ENCODE results near the gene PAEP.

Gene PAEP

DNA sequence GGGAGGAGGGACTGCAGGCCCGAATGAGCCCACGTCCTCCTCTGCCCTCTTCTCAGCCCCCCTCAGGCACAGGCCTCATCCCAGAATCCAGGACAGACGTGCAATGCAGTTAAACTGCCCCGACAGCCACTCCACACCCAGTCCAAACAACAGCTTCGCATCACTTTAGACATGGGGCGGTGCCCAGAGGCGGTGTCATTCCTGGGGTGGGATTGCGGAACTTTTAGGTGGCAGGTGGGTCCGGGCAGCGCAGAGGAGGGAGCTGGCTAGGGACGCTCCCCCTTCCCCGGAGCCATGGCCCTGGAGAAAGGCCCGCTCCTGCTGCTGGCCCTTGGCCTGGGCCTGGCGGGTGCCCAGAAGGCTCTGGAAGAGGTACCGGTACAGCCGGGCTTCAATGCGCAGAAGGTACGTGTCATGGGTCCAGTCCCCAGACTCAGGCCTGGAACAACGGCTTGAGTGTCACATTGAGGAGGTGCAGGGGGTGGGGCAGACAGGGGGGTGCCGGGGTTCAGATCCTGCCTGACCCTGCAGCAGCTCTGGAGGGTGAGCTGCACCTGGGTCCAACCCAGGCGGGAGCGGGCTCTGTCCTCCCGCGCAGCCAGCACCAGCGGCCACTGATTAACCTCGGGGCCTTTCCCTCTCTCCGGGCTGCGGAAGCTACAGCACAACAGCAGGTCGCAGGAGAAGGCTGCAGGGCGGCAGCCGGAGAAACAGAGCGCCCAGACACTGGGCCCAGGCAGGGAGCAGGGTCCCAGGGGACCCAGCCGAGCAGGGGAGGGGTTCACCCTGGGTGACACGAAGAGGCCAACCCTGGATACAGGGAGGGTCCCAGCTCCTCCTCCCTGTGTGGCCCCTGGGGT, 52.6 kb downstream of the PAEP start:
- CTCF ChIA-PET: no interaction called here
- peak; percentile 4 for DNase-seq (ENCODE audit: extremely low spot score)
- TF ChIP-seq L3MBTL2 (conservative IDR thresholded peaks at IDR 0.05) (no peak), NFRKB (IDR thresholded peaks at IDR 0.05) (no peak), CTBP1 (IDR thresholded peaks at IDR 0.05; ENCODE audit: borderline replicate concordance) (no peak), SUZ12 (IDR thresholded peaks at IDR 0.05) (no peak), HDGF (IDR thresholded peaks at IDR 0.05; ENCODE audit: borderline replicate concordance) (no peak), LEF1 (IDR thresholded peaks at IDR 0.05; ENCODE audit: borderline replicate concordance) (no peak), ARNT (IDR thresholded peaks at IDR 0.05) (no peak), SP1 (IDR thresholded peaks at IDR 0.05) (no peak), ZNF384 (IDR thresholded peaks at IDR 0.05) (no peak)
- TF ChIP-seq, protein P1, sequence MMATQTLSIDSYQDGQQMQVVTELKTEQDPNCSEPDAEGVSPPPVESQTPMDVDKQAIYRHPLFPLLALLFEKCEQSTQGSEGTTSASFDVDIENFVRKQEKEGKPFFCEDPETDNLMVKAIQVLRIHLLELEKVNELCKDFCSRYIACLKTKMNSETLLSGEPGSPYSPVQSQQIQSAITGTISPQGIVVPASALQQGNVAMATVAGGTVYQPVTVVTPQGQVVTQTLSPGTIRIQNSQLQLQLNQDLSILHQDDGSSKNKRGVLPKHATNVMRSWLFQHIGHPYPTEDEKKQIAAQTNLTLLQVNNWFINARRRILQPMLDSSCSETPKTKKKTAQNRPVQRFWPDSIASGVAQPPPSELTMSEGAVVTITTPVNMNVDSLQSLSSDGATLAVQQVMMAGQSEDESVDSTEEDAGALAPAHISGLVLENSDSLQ (IDR thresholded peaks at IDR 0.05): no peak
- POLR2A ChIA-PET: no interaction called here

DNA sequence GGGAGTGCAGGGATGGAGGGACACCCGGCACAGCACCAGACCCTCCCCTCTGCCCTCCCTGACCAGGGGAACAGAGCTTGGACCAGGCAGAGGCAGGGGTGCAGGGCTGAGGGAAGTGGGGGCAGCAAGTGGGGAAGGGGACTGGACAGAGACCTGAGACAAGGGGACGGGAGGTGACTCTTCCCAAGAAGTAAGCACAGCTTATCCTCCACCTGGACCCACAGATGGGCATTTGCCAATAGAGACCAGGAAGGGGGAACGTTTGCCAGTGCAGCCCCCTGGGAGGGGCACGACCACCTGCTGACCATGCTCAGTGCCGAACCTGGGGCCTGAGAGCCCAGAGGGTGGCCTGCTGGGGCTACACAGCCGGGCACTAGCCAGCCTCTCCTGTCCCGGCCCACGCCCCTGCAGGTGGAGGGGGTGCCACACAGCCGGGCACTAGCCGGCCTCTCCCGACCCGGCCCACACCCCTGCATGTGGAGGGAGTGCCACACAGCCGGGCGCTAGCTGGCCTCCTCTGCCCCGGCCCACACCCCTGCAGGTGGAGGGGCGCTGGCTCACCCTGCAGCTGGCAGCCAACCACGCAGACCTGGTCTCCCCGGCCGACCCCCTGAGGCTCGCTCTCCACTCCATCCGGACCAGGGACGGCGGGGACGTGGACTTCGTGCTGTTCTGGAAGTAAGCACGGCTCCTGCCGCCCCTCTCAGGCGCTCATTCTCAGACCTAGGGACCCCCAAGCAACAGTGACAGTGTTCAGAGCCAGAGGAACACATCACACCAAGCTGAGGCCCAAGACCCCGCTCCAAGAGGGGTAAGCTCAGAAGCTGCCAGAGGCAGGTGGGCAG, 53.5 kb downstream of the PAEP start:
- ChIA-PET POLR2A (no interaction called here), CTCF (no interaction called here)
- TF ChIP-seq BHLHE40 (IDR thresholded peaks at IDR 0.05; ENCODE audit: borderline replicate concordance) (no peak), ELF4 (IDR thresholded peaks at IDR 0.05) (no peak), FOXA1 (IDR thresholded peaks at IDR 0.05) (no peak), L3MBTL2 (conservative IDR thresholded peaks at IDR 0.05) (no peak), SUZ12 (IDR thresholded peaks at IDR 0.05) (no peak), LEF1 (IDR thresholded peaks at IDR 0.05; ENCODE audit: borderline replicate concordance) (no peak), ARNT (IDR thresholded peaks at IDR 0.05) (no peak), CTBP1 (IDR thresholded peaks at IDR 0.05; ENCODE audit: borderline replicate concordance) (no peak)
- DNase-seq (ENCODE audit: extremely low spot score): peak; percentile 5

DNA sequence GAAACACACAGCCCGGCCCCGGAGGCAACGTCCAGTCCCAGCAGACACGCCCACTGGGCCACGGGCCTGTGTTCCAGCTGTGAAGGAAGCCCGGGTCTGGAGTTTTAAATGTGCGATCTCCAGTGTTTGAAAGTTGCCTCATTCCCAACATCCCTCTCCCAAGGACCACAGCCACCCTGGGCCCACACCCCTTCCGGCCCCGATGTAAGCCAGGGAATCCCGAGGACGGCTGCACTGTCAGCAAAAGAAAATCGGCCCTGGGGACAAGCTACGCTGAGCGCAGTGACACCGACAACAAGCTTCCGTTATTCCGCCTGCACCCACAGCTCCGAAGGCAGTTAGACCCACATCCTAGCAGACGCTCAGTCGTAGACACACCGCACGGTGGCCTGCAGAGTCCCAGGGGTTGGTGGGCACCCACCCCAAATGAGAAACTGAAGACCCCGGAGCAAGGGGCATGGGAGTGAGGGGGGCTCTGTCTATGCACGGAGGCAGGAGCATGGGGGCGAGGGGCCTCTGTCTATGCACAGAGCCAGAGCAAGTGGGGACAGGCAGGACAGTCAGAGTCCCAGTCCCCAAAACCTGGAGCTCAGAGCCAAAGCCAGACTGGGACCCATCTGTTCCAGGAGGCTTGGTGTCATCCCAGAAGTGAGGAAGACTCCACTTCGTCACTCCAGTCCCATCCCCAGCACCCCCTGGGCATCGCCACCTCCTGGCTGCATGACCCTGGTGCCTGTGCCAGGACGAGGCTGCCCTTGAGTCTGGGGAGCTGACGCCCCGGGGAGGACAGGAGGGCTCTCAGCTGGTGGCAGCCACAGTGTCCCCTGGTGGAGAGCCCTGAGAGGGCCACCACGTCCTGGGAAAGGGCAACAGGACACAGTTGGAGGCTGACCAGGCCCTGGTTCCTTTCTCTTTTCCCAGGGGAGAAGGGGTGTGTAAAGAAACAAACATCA, 54.4 kb downstream of the PAEP start:
- peak; percentile 8 for DNase-seq (ENCODE audit: extremely low spot score)
- POLR2A ChIA-PET: no interaction called here
- TF ChIP-seq TARDBP (IDR thresholded peaks at IDR 0.05): no peak
- no peak for TF ChIP-seq ZNF384 (IDR thresholded peaks at IDR 0.05)
- TF ChIP-seq FOXM1 (IDR thresholded peaks at IDR 0.05; ENCODE audit: borderline replicate concordance): no peak
- TF ChIP-seq, protein P1 (IDR thresholded peaks at IDR 0.05): no peak
- TF ChIP-seq L3MBTL2 (conservative IDR thresholded peaks at IDR 0.05): no peak
- TF ChIP-seq ARNT (IDR thresholded peaks at IDR 0.05): no peak
- TF ChIP-seq LEF1 (IDR thresholded peaks at IDR 0.05; ENCODE audit: borderline replicate concordance): no peak
- TF ChIP-seq CTBP1 (IDR thresholded peaks at IDR 0.05; ENCODE audit: borderline replicate concordance): no peak
- TF ChIP-seq SUZ12 (IDR thresholded peaks at IDR 0.05): no peak
- TF ChIP-seq BHLHE40 (IDR thresholded peaks at IDR 0.05; ENCODE audit: borderline replicate concordance): no peak
- no peak for TF ChIP-seq HDGF (IDR thresholded peaks at IDR 0.05; ENCODE audit: borderline replicate concordance)
- TF ChIP-seq FOXK2 (IDR thresholded peaks at IDR 0.05): no peak
- no peak for TF ChIP-seq FOXA1 (IDR thresholded peaks at IDR 0.05)
- TF ChIP-seq SP1 (IDR thresholded peaks at IDR 0.05): no peak
- TF ChIP-seq NFRKB (IDR thresholded peaks at IDR 0.05): no peak
- no peak for TF ChIP-seq ELF4 (IDR thresholded peaks at IDR 0.05)
- CTCF ChIA-PET: no interaction called here

Data from HEK293T (cell line).